Right atrium auricular region (tissue), 2 donors: ENCODE results near the gene TRIP12. TPM values are rescaled to one million over a fixed set of nuclear protein-coding genes. Genes with fewer than 3 reads are reported as not detected.
"Not testable (repeated sequence)": the region's sequence is repeated elsewhere in the genome, so short reads cannot be mapped to it uniquely, and the experiment has no call there.

Experiments
- DNase-seq: peaks from one replicate; pipeline ENCODE4 v3.0.0-alpha.2; 2019; ENCODE audit warnings: low spot score
- H3K27ac ChIP-seq, 2 donors: fragments of 200-600 bp; sonication (generic); 1 replicate in 1 of 2; 2 replicates in 1 of 2; pipeline ENCODE4 v1.5.1; 2016 to 2019
- H3K27me3 ChIP-seq, 2 donors: fragments of 200-600 bp; sonication (generic); one replicate each; pipeline versions ENCODE4 v1.5.1 to v1.6.0; 2017 to 2019
- H3K36me3 ChIP-seq: fragments of 200-600 bp; sonication (generic); one replicate; pipeline ENCODE4 v1.5.1; 2016
- H3K4me1 ChIP-seq, 2 donors: fragments of 200-600 bp; sonication (generic); one replicate each; pipeline versions ENCODE4 v1.5.1 to v1.6.0; 2017 to 2019
- H3K4me3 ChIP-seq, 2 donors: fragments of 200-600 bp; sonication (generic); 1 replicate in 1 of 2; 2 replicates in 1 of 2; pipeline ENCODE4 v1.5.1; 2017 to 2019; ENCODE audit warnings: mild to moderate bottlenecking in 1 of 2, moderate library complexity in 1 of 2
- H3K9me3 ChIP-seq, 2 donors: fragments of 200-600 bp; sonication (generic); one replicate each; pipeline ENCODE4 v1.5.1; 2019
- CTCF ChIP-seq, 2 donors: fragments of 200-600 bp; sonication (generic); IDR thresholded peaks; one replicate each; pipeline ENCODE4 v1.5.1; 2019; ENCODE audit warnings: antibody characterized with exemption in 2 of 2
- total RNA-seq, 2 donors: library from RNA; depleted of rRNA; stranded (reverse); fragments of >200 nt; gene quantifications; one replicate each; pipeline ENCODE4 v1.1.0, GENCODE V29; 2016

Gene TRIP12
- total RNA-seq = 100 to 1,000 TPM in 1 of 2 donors, 10 to 100 TPM in 1; 94.8 to 107 TPM

GRCh38 chr2:229921892-229922448 lies at the start of gene TRIP12:
Gene TRIP12, minus strand, starts transcription at chr2:229922009. Its CDS starts 41,930 bp downstream, at chr2:229880079.
- H3K4me1 ChIP-seq = peaks cover 0 to 27% of the 10 kb centered on the region in 2 donors
- peak; percentile 90 for DNase-seq

DNA sequence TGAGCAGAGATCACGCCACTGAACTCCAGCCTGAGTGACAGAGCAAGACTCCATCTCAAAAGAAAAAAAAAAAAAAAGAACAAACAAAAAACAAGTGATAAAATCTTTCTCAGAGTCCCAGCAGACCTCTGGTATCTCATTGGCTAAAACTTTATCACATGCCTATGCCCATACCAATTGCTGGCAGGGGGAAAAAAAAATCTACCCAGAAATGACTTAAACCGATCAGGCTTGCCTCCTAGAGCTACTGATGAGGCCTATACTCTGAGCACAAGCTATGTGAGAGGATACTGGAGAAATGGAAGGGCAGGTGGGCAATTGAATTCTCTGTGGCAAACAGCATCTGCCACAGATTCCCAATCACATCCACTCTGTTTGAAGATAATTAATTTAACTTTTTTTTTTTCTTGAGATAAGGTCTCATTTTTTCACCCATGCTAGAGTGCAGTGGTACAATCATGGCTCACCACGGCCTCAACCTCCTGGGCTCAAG lies 49.5 kb upstream of the TRIP12 start:
- no peak for TF ChIP-seq CTCF (IDR thresholded peaks at IDR 0.05)
- Histone ChIP-seq H3K27me3 (no peaks in the 10 kb centered on the region), H3K4me3 (no peak overlapping the region), H3K27ac (no peak overlapping the region), H3K4me1 (peaks cover 0 to 11% of the 10 kb centered on the region in 2 donors), H3K9me3 (no peaks in the 10 kb centered on the region), H3K36me3 (no peaks in the 10 kb centered on the region)
- DNase-seq = no peak

More at GRCh38 chr2:229921892-229922448, at the start of gene TRIP12:
- TF ChIP-seq CTCF (IDR thresholded peaks at IDR 0.05) = no peak
- H3K9me3 ChIP-seq = no peaks in the 10 kb centered on the region
- H3K27me3 ChIP-seq = no peaks in the 10 kb centered on the region
- no peaks in the 10 kb centered on the region for H3K36me3 ChIP-seq
- peak within 1 kb of the TSS; percentile 92 to 98 for H3K4me3 ChIP-seq
- peak within 1 kb of the TSS; percentile 98 to 99 for H3K27ac ChIP-seq

- Histone ChIP-seq H3K27me3 (no peaks in the 10 kb centered on the region), H3K9me3 (no peaks in the 10 kb centered on the region), H3K4me1 (peaks cover 0 to 11% of the 10 kb centered on the region in 2 donors), H3K36me3 (no peaks in the 10 kb centered on the region), H3K4me3 (no peak overlapping the region), H3K27ac (no peak overlapping the region)
- no peak for DNase-seq
- TF ChIP-seq CTCF (IDR thresholded peaks at IDR 0.05) = no peak
Measured at GRCh38 chr2:229970406-229970805, 48.6 kb upstream of the TRIP12 start.

GRCh38 chr2:229969921-229970320 lies 48.1 kb upstream of the TRIP12 start:
- H3K9me3 ChIP-seq = no peaks in the 10 kb centered on the region
- no peak for DNase-seq
- no peak overlapping the region for H3K27ac ChIP-seq
- H3K36me3 ChIP-seq = no peaks in the 10 kb centered on the region
- no peak overlapping the region for H3K4me3 ChIP-seq
- TF ChIP-seq CTCF (IDR thresholded peaks at IDR 0.05) = no peak
- H3K27me3 ChIP-seq = no peaks in the 10 kb centered on the region
- peaks cover 0 to 11% of the 10 kb centered on the region in 2 donors for H3K4me1 ChIP-seq

GRCh38 chr2:229963596-229963995 lies 41.8 kb upstream of the TRIP12 start:
- not testable (repeated sequence) for DNase-seq, H3K9me3 ChIP-seq, H3K36me3 ChIP-seq, H3K4me3 ChIP-seq, H3K27ac ChIP-seq, H3K4me1 ChIP-seq, H3K27me3 ChIP-seq

GRCh38 chr2:229956491-229956890 lies 34.7 kb upstream of the TRIP12 start:
- DNase-seq = no peak
- Histone ChIP-seq H3K9me3 (no peaks in the 10 kb centered on the region), H3K4me1 (no peaks in the 10 kb centered on the region), H3K27ac (no peak overlapping the region), H3K27me3 (no peaks in the 10 kb centered on the region), H3K36me3 (no peaks in the 10 kb centered on the region), H3K4me3 (no peak overlapping the region)
- TF ChIP-seq CTCF (IDR thresholded peaks at IDR 0.05) = no peak
